OCI-LY3 (cell line): ENCODE measurements around the gene SFSWAP.
"Not testable (repeated sequence)": the region's sequence is repeated elsewhere in the genome, so short reads cannot be mapped to it uniquely, and the experiment has no call there.

Source experiments
- EZH2phosphoT487 ChIP-seq: fragments of 200-600 bp; shearing (Covaris generic); IDR thresholded peaks from 2 replicates; pipeline ENCODE4 v1.6.1; 2018; ENCODE audit warnings: antibody characterized with exemption, mixed run types, low read depth
- TF ChIP-seq, protein P1 (sequence below): fragments of 200-600, 300-600 bp; sonication (generic); IDR thresholded peaks from 2 replicates; pipeline ENCODE4 v1.5.1; 2014; ENCODE audit warnings: antibody characterized with exemption, low read length, low read depth

DNA sequence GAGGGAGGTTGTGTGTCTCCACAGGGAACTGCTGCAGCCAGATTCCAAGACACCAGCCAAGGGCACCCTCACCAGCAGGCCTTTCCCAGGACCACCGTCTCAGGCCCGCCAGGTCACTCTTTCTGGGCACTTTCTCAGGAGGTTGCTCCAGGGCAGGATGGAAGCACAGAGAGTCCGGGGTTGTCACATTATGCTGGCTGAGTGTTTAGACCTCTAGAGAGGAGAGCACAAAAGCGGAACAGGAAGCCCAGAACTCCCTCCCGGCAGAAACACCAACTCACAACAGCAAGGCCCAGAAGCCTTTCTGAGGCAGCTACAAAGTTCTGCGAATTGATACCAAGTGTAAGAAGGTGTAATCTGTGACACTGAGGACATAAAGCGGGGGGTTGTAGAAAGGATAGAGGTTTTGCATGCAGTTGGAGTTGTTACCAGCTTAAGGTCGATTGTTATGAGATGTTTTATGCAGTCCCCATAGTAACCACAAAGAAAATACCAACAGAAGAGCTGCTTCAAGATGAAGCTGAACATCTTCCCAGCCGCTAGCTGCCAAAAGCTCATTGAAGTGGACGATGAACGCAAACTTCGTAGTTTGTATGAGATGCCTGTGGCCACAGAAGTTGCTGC is 43.8 kb upstream of the SFSWAP start:
- TF ChIP-seq, protein P1, sequence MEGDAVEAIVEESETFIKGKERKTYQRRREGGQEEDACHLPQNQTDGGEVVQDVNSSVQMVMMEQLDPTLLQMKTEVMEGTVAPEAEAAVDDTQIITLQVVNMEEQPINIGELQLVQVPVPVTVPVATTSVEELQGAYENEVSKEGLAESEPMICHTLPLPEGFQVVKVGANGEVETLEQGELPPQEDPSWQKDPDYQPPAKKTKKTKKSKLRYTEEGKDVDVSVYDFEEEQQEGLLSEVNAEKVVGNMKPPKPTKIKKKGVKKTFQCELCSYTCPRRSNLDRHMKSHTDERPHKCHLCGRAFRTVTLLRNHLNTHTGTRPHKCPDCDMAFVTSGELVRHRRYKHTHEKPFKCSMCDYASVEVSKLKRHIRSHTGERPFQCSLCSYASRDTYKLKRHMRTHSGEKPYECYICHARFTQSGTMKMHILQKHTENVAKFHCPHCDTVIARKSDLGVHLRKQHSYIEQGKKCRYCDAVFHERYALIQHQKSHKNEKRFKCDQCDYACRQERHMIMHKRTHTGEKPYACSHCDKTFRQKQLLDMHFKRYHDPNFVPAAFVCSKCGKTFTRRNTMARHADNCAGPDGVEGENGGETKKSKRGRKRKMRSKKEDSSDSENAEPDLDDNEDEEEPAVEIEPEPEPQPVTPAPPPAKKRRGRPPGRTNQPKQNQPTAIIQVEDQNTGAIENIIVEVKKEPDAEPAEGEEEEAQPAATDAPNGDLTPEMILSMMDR: not testable (repeated sequence)
- TF ChIP-seq EZH2phosphoT487: not testable (repeated sequence)
